HT-29 (cell line): ENCODE results near the gene TRIM16. TPM values are rescaled to one million over a fixed set of nuclear protein-coding genes. Genes with fewer than 3 reads are reported as not detected.
"Not testable (repeated sequence)": the region's sequence is repeated elsewhere in the genome, so short reads cannot be mapped to it uniquely, and the experiment has no call there.

Experiments
- DNase-seq: peaks from one replicate; pipeline ENCODE4 v3.0.0-alpha.2; 2015; ENCODE audit warnings: low spot score
- total RNA-seq: library from RNA; depleted of rRNA; stranded (reverse); fragments of >200 nt; shearing (Covaris generic); gene quantifications from 2 replicates; pipeline ENCODE4 v1.2.3, GENCODE V29; 2014

TRIM16 gene
- total RNA-seq, 1 experiment from 2014 or later = 38.4 TPM

GRCh38 chr17:15659236-15659635 lies 24.9 kb downstream of the TRIM16 start:
- DNase-seq = peak; percentile 9

GRCh38 chr17:15658296-15658695 lies 25.8 kb downstream of the TRIM16 start:
- peak; percentile 18 for DNase-seq

GRCh38 chr17:15657868-15658267 lies 26.2 kb downstream of the TRIM16 start:
- peak; percentile 24 for DNase-seq

GRCh38 chr17:15654886-15655561 lies 29.1 kb downstream of the TRIM16 start:
- peak; percentile 85 for DNase-seq

- not testable (repeated sequence) for DNase-seq
Observed at GRCh38 chr17:15654401-15654800, 29.7 kb downstream of the TRIM16 start.

GRCh38 chr17:15652960-15653359 lies 31.2 kb downstream of the TRIM16 start:
- no peak for DNase-seq

- peak; percentile 94 for DNase-seq
Observed at GRCh38 chr17:15651583-15652110, 32.5 kb downstream of the TRIM16 start.

GRCh38 chr17:15650741-15651582 lies 33.1 kb downstream of the TRIM16 start:
- DNase-seq = peak; percentile 58

- DNase-seq = peak; percentile 73
Observed at GRCh38 chr17:15649861-15650421, 34.2 kb downstream of the TRIM16 start.

- DNase-seq = no peak
Observed at GRCh38 chr17:15648386-15648785, 35.7 kb downstream of the TRIM16 start.

GRCh38 chr17:15645942-15646312 lies 38.2 kb downstream of the TRIM16 start:
- DNase-seq = peak; percentile 77

- DNase-seq = peak; percentile 30
Observed at GRCh38 chr17:15645099-15645941, 38.8 kb downstream of the TRIM16 start.

- DNase-seq = not testable (repeated sequence)
Observed at GRCh38 chr17:15642505-15643251, 41.4 kb downstream of the TRIM16 start.

GRCh38 chr17:15642014-15642413 lies 42.1 kb downstream of the TRIM16 start:
- not testable (repeated sequence) for DNase-seq

GRCh38 chr17:15630930-15631453 lies 53.1 kb downstream of the TRIM16 start:
- DNase-seq = not testable (repeated sequence)

GRCh38 chr17:15629991-15630390 lies 54.1 kb downstream of the TRIM16 start:
- not testable (repeated sequence) for DNase-seq

- DNase-seq = not testable (repeated sequence)
Observed at GRCh38 chr17:15623661-15624209, 60.4 kb downstream of the TRIM16 start.

GRCh38 chr17:15623255-15623654 lies 60.9 kb downstream of the TRIM16 start:
- not testable (repeated sequence) for DNase-seq

GRCh38 chr17:15622124-15622523 lies 62.0 kb downstream of the TRIM16 start:
- not testable (repeated sequence) for DNase-seq
